Iris pigment epithelial cell (primary cell): Measurements from ENCODE around the gene RAD23B.
"Not testable (repeated sequence)": the region's sequence is repeated elsewhere in the genome, so short reads cannot be mapped to it uniquely, and the experiment has no call there.

Experiments
- DNase-seq: peaks from one replicate; pipeline ENCODE4 v3.0.0-alpha.2; 2011; ENCODE audit warnings: low read depth

The RAD23B gene

GRCh38 chr9:107293543-107294085 is 10.5 kb downstream of the RAD23B start:
- DNase-seq, result no peak

- DNase-seq, result no peak
Measured at GRCh38 chr9:107294756-107295155, 11.7 kb downstream of the RAD23B start.

GRCh38 chr9:107295995-107296394 is 12.9 kb downstream of the RAD23B start:
- DNase-seq, result no peak

GRCh38 chr9:107296592-107296991 is 13.5 kb downstream of the RAD23B start:
- not testable (repeated sequence) for DNase-seq

- no peak for DNase-seq
Measured at GRCh38 chr9:107299437-107299836, 16.4 kb downstream of the RAD23B start.

- no peak for DNase-seq
Measured at GRCh38 chr9:107306308-107306707, 23.2 kb downstream of the RAD23B start.

- no peak for DNase-seq
Measured at GRCh38 chr9:107307331-107307730, 24.3 kb downstream of the RAD23B start.

GRCh38 chr9:107308461-107308860 is 25.4 kb downstream of the RAD23B start:
- DNase-seq, result no peak

GRCh38 chr9:107309271-107309670 is 26.2 kb downstream of the RAD23B start:
- DNase-seq, result no peak

GRCh38 chr9:107312376-107313050 is 29.4 kb downstream of the RAD23B start:
- peak; percentile 53 for DNase-seq

- DNase-seq, result no peak
Measured at GRCh38 chr9:107313555-107314096, 30.5 kb downstream of the RAD23B start.

- no peak for DNase-seq
Measured at GRCh38 chr9:107314763-107315162, 31.7 kb downstream of the RAD23B start.

GRCh38 chr9:107316795-107317661 is 33.9 kb downstream of the RAD23B start:
- DNase-seq, result no peak

- DNase-seq, result no peak
Measured at GRCh38 chr9:107322643-107323042, 39.6 kb downstream of the RAD23B start.

GRCh38 chr9:107323836-107324585 is 40.9 kb downstream of the RAD23B start:
- no peak for DNase-seq

- no peak for DNase-seq
Measured at GRCh38 chr9:107325842-107326241, 42.8 kb downstream of the RAD23B start.

- no peak for DNase-seq
Measured at GRCh38 chr9:107328510-107328909, 45.4 kb downstream of the RAD23B start.

- DNase-seq, result no peak
Measured at GRCh38 chr9:107330420-107330819, 47.3 kb downstream of the RAD23B start.

- no peak for DNase-seq
Measured at GRCh38 chr9:107332883-107333282, 49.8 kb downstream of the RAD23B start.

GRCh38 chr9:107333363-107333762 is 50.3 kb downstream of the RAD23B start:
- no peak for DNase-seq

- no peak for DNase-seq
Measured at GRCh38 chr9:107334103-107334776, 51.2 kb downstream of the RAD23B start.
